HTERT RPE-1 (cell line): Measurements from ENCODE around the gene PRL.

Experiments used
- in situ Hi-C: fragments of 300-500 bp; cut with MboI; formaldehyde crosslinking; loops from 4 replicates; pipeline ENCODE4 v1.14.3; 2020; ENCODE audit warnings: low sequenced_read_pairs

PRL gene

GRCh38 chr6:22295145-22295544, 1.7 kb downstream of the PRL start:
- in situ Hi-C loops: no loop called here

GRCh38 chr6:22294301-22294700, 2.5 kb downstream of the PRL start:
- in situ Hi-C loops: no loop called here

GRCh38 chr6:22290045-22290444, 6.8 kb downstream of the PRL start:
- in situ Hi-C loops: no loop called here

GRCh38 chr6:22288721-22289120, 8.1 kb downstream of the PRL start:
- in situ Hi-C loops: no loop called here

GRCh38 chr6:22284666-22285065, 12.2 kb downstream of the PRL start:
- in situ Hi-C loops: no loop called here

- in situ Hi-C loops: no loop called here
These were observed 15.3 kb downstream of the PRL start for GRCh38 chr6:22281341-22282085.

- in situ Hi-C loops: no loop called here
These were observed 17.4 kb downstream of the PRL start for GRCh38 chr6:22279427-22279826.

GRCh38 chr6:22271081-22271480, 25.8 kb downstream of the PRL start:
- in situ Hi-C loops: no loop called here

- in situ Hi-C loops: no loop called here
These were observed 33.1 kb downstream of the PRL start for GRCh38 chr6:22263748-22264147.

- in situ Hi-C loops: no loop called here
These were observed 42.0 kb downstream of the PRL start for GRCh38 chr6:22254886-22255285.

- in situ Hi-C loops: no loop called here
These were observed 42.7 kb downstream of the PRL start for GRCh38 chr6:22253955-22254655.

GRCh38 chr6:22251348-22251747, 45.5 kb downstream of the PRL start:
- in situ Hi-C loops: no loop called here

- in situ Hi-C loops: no loop called here
These were observed 46.4 kb downstream of the PRL start for GRCh38 chr6:22250486-22250885.

- in situ Hi-C loops: no loop called here
These were observed 47.0 kb downstream of the PRL start for GRCh38 chr6:22249711-22250350.

- in situ Hi-C loops: no loop called here
These were observed 48.1 kb downstream of the PRL start for GRCh38 chr6:22248513-22249308.

GRCh38 chr6:22247916-22248482, 48.8 kb downstream of the PRL start:
- in situ Hi-C loops: no loop called here

GRCh38 chr6:22240025-22240424, 56.8 kb downstream of the PRL start:
- in situ Hi-C loops: no loop called here

GRCh38 chr6:22239261-22239921, 57.4 kb downstream of the PRL start:
- in situ Hi-C loops: no loop called here

- in situ Hi-C loops: no loop called here
These were observed 58.0 kb downstream of the PRL start for GRCh38 chr6:22238861-22239260.

- in situ Hi-C loops: no loop called here
These were observed 59.3 kb downstream of the PRL start for GRCh38 chr6:22237526-22237925.
